ENCODE data around the gene CHD1L. TPM values are rescaled to one million over a fixed set of nuclear protein-coding genes. Genes with fewer than 3 reads are reported as not detected.
"Not testable (repeated sequence)": the region's sequence is repeated elsewhere in the genome, so short reads cannot be mapped to it uniquely, and the experiment has no call there.

The CHD1L gene
- 59.3 and 65.4 TPM in 2 replicates for total RNA-seq

DNA sequence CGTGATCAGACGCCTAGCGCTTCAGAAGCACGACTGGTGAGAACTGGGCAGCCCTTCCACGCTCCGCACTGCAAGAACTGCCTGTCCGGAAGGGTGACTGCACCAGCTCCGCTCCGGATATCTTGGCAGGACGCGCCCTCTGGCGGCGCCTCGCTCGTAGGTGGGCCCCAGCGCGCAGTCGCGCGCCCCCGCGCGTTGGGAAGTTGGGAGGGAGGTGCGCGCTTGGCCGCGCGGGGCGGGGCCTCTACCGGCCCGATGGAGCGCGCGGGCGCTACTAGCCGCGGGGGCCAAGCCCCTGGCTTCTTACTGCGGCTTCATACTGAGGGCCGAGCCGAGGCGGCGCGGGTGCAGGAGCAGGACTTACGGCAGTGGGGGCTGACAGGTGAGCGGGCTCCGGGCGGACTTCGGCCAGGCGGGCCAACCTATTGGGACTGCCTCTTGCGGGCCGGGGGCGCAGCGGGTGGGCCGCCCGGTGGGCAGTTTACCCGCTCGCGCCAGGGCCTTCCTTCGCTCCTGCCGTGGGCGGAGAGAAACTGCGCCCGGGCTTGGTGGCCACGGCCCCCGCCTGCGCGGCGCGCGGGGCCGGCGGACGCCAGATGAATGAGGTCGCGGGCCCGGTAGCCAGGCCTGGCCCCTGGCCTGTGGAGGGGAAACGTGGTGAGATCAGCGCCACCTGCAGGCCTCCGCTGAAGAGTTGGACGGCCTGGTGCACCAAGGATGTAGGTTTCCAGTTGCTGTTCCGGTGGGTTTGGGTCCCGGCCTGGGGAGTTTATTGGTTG is at the start of gene CHD1L:
CHD1L (plus strand) TSS at position 236 of the 779 bp plus-strand sequence; CDS start at position 256, 20 bp downstream.
- intact Hi-C loops (cut with micrococcal nuclease), result loop anchor here (1.0 to 5.0 kb wide), 2 partner anchors 70 to 160 kb away; partner anchors contain the start of gene PRKAB2

DNA sequence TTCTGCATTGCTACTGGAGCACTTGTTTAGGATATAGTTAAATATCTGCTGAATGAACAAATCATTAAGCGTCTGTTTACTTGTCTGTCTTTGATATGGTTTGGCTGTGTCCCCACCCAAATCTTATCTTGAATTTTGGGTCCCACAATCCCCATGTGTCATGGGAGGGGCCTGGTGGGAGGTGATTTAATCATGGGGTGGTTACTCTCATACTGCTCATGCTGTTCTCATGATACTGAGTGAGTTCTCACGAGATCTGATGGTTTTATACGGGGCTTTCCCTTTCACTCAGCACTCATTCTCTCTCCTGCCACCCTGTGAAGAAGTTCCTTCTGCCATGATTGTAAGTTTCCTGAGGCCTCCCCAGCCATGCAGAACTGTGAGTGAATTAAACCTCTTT is 45.2 kb upstream of the CHD1L start:
- intact Hi-C loops (cut with micrococcal nuclease), result not testable (repeated sequence)

- intact Hi-C loops (cut with micrococcal nuclease), result no loop called here
These were observed 41.2 kb upstream of the CHD1L start for GRCh38 chr1:147201276-147201675.

GRCh38 chr1:147201786-147202185 is 40.7 kb upstream of the CHD1L start:
- intact Hi-C loops (cut with micrococcal nuclease), result no loop called here

- intact Hi-C loops (cut with micrococcal nuclease), result no loop called here
These were observed 39.9 kb upstream of the CHD1L start for GRCh38 chr1:147202576-147202975.

- intact Hi-C loops (cut with micrococcal nuclease), result no loop called here
These were observed 38.4 kb upstream of the CHD1L start for GRCh38 chr1:147204080-147204479.

DNA sequence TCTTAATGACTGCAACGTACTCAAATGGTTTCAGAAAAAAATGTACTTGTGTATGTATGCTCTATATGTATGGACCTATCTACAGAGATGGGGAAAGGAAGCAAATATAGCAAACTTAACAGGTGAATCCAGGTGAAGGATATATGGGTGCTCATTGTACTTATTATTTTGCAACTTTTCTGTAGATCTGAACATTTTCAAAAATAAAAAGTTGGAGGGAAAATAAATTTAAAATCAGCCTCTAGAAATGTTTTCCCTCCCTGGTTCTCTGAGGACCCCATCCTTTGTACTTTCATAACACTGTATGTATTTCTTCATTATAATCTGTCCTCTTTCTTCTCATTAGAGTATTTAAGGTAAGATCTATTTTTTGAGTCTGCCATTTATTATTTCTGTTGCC is 35.3 kb upstream of the CHD1L start:
- intact Hi-C loops (cut with micrococcal nuclease), result no loop called here

DNA sequence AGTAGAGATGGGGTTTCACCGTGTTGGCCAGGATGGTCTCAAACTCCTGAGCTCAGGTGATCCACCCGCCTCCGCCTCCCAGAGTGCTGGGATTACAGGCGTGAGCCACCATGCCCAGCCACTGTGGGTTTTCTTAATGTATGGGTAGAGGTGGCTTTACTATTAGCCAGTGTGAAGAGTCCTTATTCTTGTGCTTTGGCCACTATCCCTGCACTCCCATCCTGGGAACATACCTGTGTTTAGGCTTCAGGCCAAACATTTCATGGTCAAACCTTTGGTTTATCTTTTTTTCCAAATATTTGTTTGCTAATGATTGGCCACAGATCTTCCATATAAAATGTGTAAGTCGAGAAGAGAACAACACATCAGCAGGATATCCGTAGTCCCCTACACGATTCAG is 33.9 kb upstream of the CHD1L start:
- intact Hi-C loops (cut with micrococcal nuclease), result no loop called here

- intact Hi-C loops (cut with micrococcal nuclease), result no loop called here
These were observed 32.4 kb upstream of the CHD1L start for GRCh38 chr1:147209825-147210821.

- intact Hi-C loops (cut with micrococcal nuclease), result no loop called here
These were observed 31.5 kb upstream of the CHD1L start for GRCh38 chr1:147210987-147211386.

- intact Hi-C loops (cut with micrococcal nuclease), result no loop called here
These were observed 30.9 kb upstream of the CHD1L start for GRCh38 chr1:147211577-147211976.

- intact Hi-C loops (cut with micrococcal nuclease), result no loop called here
These were observed 29.2 kb upstream of the CHD1L start for GRCh38 chr1:147213271-147213670.

DNA sequence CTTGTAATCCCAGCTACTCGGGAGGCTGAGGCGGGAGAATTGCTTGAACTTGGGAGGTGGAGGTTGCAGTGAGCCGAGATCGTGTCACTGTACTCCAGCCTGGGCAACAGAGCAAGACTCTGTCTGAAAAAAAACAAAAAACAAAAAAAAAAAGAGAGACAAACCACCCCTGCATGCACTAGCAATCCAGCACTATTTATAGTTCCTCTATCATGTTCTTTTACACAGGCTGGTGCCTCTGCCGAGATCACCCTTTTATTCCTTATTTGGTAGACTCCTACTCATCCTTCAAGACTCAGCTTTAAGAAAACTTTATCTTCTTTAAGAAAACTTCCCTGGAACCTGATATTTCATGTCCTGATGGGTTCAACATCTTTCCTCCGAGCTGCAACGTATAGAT is 28.2 kb upstream of the CHD1L start:
- intact Hi-C loops (cut with micrococcal nuclease), result no loop called here

- intact Hi-C loops (cut with micrococcal nuclease), result no loop called here
These were observed 27.5 kb upstream of the CHD1L start for GRCh38 chr1:147214842-147215539.

DNA sequence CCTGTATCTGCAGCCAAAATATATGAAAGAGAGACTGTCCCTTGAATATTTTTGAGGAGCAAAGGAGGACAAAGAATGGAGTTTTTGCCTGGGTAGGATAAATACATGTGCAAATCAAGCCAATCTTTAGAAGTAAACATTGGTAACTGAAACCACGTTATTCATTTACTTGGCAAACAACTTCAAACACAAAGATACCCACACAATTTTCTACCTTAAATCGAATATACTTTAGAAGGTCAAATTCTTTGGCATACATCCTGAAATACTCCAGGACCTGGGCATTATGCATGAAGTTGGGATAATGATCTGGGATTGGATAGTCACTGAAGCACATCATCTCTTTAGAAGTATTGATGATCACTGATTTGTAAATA is 27.0 kb upstream of the CHD1L start:
- intact Hi-C loops (cut with micrococcal nuclease), result no loop called here

- intact Hi-C loops (cut with micrococcal nuclease), result no loop called here
These were observed 26.4 kb upstream of the CHD1L start for GRCh38 chr1:147216124-147216523.

GRCh38 chr1:147217141-147217540 is 25.3 kb upstream of the CHD1L start:
- intact Hi-C loops (cut with micrococcal nuclease), result no loop called here

DNA sequence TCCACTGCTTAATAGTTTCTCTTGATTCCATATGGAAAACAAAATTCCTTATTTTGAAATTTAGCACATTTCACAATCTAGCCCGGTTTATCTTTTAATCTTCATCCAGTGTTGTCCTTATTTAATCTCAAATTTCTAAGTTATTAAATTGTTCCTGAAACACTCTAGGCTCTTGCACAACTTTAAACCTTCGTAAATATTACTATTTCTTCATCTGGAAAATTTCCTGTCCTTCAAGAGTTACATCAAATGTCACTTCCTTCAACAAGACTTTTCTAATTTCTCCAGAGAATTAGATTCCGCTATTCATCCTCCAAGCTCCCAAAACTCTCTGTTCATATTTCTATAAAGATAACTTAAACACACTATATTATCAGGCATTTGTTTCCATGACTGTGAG is 23.9 kb upstream of the CHD1L start:
- intact Hi-C loops (cut with micrococcal nuclease), result no loop called here

- intact Hi-C loops (cut with micrococcal nuclease), result no loop called here
These were observed 18.5 kb upstream of the CHD1L start for GRCh38 chr1:147223740-147224615.

- intact Hi-C loops (cut with micrococcal nuclease), result loop anchor here (5.0 kb wide), 1 partner anchor 53 kb away; the partner anchor contains the start of gene PRKAB2
These were observed 17.2 kb upstream of the CHD1L start, which contains the start of gene FMO5 for GRCh38 chr1:147225193-147225730. FMO5 (minus strand) TSS chr1:147225339; CDS start chr1:147225029, 310 bp downstream.
